Measurements from ENCODE around the gene SLC29A3.

SLC29A3 gene

DNA sequence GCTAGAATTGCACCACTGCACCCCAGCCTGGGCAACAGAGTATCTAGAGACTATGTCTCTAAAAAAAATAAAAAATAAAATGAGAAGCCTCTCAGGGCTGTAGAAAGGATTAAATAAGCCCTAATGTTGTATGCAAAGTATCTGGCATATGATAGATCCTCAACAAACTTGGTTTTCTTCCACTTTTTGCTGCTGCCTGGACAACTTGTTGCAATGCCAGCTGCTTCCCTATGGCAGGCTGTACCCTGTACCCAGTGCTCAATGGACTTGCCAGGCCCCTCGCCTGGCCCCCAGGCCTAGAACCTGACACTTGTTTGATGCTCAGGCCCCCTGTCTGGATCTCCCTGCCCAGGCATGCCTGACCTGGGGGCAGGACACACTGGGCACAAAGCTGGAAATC lies 49.1 kb downstream of the SLC29A3 start:
- TF ChIP-seq, protein P1, sequence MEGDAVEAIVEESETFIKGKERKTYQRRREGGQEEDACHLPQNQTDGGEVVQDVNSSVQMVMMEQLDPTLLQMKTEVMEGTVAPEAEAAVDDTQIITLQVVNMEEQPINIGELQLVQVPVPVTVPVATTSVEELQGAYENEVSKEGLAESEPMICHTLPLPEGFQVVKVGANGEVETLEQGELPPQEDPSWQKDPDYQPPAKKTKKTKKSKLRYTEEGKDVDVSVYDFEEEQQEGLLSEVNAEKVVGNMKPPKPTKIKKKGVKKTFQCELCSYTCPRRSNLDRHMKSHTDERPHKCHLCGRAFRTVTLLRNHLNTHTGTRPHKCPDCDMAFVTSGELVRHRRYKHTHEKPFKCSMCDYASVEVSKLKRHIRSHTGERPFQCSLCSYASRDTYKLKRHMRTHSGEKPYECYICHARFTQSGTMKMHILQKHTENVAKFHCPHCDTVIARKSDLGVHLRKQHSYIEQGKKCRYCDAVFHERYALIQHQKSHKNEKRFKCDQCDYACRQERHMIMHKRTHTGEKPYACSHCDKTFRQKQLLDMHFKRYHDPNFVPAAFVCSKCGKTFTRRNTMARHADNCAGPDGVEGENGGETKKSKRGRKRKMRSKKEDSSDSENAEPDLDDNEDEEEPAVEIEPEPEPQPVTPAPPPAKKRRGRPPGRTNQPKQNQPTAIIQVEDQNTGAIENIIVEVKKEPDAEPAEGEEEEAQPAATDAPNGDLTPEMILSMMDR (IDR thresholded peaks at IDR 0.05; ENCODE audit: extremely low read depth, insufficient read depth, missing control alignments), result no peak
- in situ Hi-C loops (cut with MboI; ENCODE audit: low pct_unique_long_range_greater_than_20kb, low sequenced_read_pairs, unreplicated experiment), result no loop called here
- no peak for DNase-seq (ENCODE audit: low spot score)

DNA sequence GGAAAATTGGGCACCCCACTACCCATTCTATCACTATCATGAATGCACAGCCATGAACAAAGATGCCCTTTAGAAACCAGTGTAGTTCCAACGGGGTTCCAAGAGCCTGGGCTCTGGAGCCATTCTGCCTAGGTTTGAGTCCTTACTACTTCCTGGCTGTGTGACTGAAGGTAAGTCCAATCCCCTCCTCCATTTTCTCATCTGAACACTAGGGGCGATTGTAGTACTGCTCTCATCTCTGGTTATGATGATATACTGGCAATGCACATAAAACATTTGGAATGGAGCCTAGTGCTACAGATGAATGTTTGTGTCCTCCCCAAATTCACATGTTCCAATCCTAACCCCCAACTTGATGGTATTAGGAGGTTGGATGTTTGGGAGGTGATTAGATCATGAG lies 49.6 kb downstream of the SLC29A3 start:
- in situ Hi-C loops (cut with MboI; ENCODE audit: low pct_unique_long_range_greater_than_20kb, low sequenced_read_pairs, unreplicated experiment), result no loop called here
- TF ChIP-seq, protein P1 (IDR thresholded peaks at IDR 0.05; ENCODE audit: extremely low read depth, insufficient read depth, missing control alignments), result no peak
- no peak for DNase-seq (ENCODE audit: low spot score)

DNA sequence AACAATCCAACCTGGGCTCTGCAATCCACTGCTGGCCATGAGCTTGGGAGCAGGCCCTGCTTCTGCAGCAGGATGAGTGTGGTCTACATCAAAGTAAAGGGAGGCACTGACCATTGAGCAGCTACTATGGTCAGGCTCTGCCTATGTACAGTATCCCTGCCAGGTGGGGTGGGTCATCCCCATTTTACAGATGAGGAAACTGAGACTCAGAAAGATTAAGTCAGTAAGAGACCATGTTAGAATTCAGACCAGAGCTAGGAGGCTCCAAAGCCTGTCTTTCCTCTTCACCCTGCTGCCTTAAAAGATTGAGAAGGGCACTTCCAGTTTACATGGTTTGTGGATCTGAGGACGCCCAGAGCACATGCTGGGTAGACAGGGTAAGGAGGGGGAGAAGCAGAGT lies 50.5 kb downstream of the SLC29A3 start:
- TF ChIP-seq, protein P1 (IDR thresholded peaks at IDR 0.05; ENCODE audit: extremely low read depth, insufficient read depth, missing control alignments), result no peak
- DNase-seq (ENCODE audit: low spot score), result no peak
- in situ Hi-C loops (cut with MboI; ENCODE audit: low pct_unique_long_range_greater_than_20kb, low sequenced_read_pairs, unreplicated experiment), result no loop called here

DNA sequence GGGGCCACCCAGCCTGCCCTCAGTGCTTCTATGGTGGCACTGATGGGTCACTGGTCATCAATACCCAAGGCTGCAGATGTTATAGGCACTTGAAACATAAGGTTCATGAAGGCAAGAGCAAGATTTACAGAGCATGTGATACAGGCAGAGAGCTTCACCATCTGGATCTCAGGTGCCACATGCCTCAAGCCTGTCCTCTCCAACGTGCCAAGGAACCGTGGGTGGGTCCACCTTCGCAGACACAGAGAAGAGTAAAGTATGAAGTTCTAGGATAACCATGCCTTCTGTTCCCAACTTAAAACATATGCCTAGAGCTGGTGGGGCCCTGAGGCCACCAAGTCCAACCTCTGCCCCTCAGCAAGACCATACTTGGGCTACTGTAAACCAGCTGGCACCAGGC lies 51.0 kb downstream of the SLC29A3 start:
- TF ChIP-seq, protein P1 (IDR thresholded peaks at IDR 0.05; ENCODE audit: extremely low read depth, insufficient read depth, missing control alignments), result no peak
- in situ Hi-C loops (cut with MboI; ENCODE audit: low pct_unique_long_range_greater_than_20kb, low sequenced_read_pairs, unreplicated experiment), result no loop called here
- DNase-seq (ENCODE audit: low spot score), result no peak

DNA sequence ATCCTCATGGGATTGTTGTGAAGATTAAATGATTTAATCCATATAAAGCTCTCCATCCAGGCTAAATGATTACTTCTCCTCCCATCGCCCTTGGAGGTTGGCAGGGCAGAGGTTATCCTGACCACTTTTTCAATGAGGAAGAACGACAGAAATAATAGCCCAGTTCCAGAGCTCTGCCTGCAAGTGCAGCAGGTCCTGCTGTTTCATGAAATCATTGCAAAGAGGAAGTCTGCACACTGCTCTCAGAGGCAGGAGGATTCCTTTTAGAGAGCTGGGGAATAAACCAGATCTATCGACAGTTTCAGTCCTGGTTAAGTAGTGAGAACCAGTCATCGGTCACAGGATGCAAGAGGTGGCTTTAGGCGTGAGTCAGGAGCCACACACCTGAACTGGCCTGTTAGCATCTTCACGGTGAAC lies 52.7 kb downstream of the SLC29A3 start:
- in situ Hi-C loops (cut with MboI; ENCODE audit: low pct_unique_long_range_greater_than_20kb, low sequenced_read_pairs, unreplicated experiment), result no loop called here
- TF ChIP-seq, protein P1 (IDR thresholded peaks at IDR 0.05; ENCODE audit: extremely low read depth, insufficient read depth, missing control alignments), result no peak
- peak; percentile 39 for DNase-seq (ENCODE audit: low spot score)

DNA sequence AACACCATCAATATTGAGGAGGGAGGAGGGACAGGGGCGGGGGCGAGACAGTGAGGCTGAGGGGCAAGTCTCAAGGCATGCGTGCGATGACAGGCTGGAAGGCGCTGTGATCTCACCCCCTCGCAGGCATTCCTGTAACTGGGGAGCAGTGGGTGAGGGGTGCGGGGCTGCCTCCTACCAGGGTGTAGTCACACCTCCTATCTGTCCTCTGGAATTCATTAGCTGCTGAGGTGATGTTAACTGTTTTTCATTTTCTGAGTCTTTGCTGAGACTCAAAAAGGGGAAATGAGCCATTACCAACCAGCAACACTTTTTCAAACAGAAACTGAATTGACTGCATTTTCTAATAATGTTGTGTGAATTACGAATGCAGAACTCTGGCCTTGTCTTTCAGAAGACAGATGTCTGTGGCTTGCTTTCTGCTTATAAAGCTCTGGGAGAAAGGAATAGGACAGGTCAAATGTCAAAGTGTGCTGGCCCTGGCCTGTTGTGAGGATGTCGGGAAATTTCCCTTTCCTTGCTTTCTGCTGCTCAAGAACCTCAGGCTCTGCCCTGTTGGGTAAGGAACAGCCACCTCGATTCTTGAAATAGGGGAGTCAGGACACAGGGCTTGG lies 53.9 kb downstream of the SLC29A3 start:
- DNase-seq (ENCODE audit: low spot score), result peak; percentile 82
- TF ChIP-seq, protein P1 (IDR thresholded peaks at IDR 0.05; ENCODE audit: extremely low read depth, insufficient read depth, missing control alignments), result no peak
- in situ Hi-C loops (cut with MboI; ENCODE audit: low pct_unique_long_range_greater_than_20kb, low sequenced_read_pairs, unreplicated experiment), result no loop called here

Data from GM13977 (cell line).